Myometrial cell (primary cell): ENCODE measurements around the gene MCU. TPM values are rescaled to one million over a fixed set of nuclear protein-coding genes. Genes with fewer than 3 reads are reported as not detected.

Experiments used
- total RNA-seq: library from RNA; depleted of rRNA; stranded (reverse); fragments of >200 nt; gene quantifications from 2 replicates; pipeline ENCODE4 v1.2.3, GENCODE V29; 2015

The MCU gene
- total RNA-seq: 26.4 and 32.3 TPM in 2 replicates

GRCh38 chr10:72691863-72692743 lies at the start of gene MCU:
Gene MCU, plus strand, starts transcription at chr10:72692143. Its CDS starts 9 bp downstream, at chr10:72692152.

GRCh38 chr10:72893136-72893798 lies 201.3 kb downstream of the MCU start, which contains the start of gene OIT3:
Gene OIT3, plus strand, starts transcription at chr10:72893739. Its CDS starts 60 bp downstream, at chr10:72893799.

Other genes starting within 250 kb of the MCU start
- gene MICU1, start 66.1 kb upstream of the MCU start, total RNA-seq: 49.0 and 64.7 TPM in 2 replicates
- not detected in 2 replicates for gene OIT3, start 201.6 kb downstream of the MCU start, total RNA-seq